AG08396 (cell line): ENCODE measurements around the gene LAIR1.
"Not testable (repeated sequence)": the region's sequence is repeated elsewhere in the genome, so short reads cannot be mapped to it uniquely, and the experiment has no call there.

Experiments
- DNase-seq: peaks from one replicate; pipeline ENCODE4 v3.0.0; 2012; ENCODE audit warnings: low spot score, mixed read lengths

Gene LAIR1

GRCh38 chr19:54376610-54377285 lies 12.0 kb upstream of the LAIR1 start:
- no peak for DNase-seq

GRCh38 chr19:54375181-54375938 lies 10.6 kb upstream of the LAIR1 start:
- not testable (repeated sequence) for DNase-seq

- DNase-seq: no peak
These were observed 9.3 kb upstream of the LAIR1 start for GRCh38 chr19:54373781-54374631.

- DNase-seq: not testable (repeated sequence)
These were observed 6.7 kb upstream of the LAIR1 start for GRCh38 chr19:54371453-54371852.

GRCh38 chr19:54370434-54370796 lies 5.7 kb upstream of the LAIR1 start:
- DNase-seq: not testable (repeated sequence)

- not testable (repeated sequence) for DNase-seq
These were observed 5.1 kb upstream of the LAIR1 start for GRCh38 chr19:54369688-54370433.

- DNase-seq: no peak
These were observed 4.5 kb upstream of the LAIR1 start for GRCh38 chr19:54369082-54369687.

GRCh38 chr19:54366811-54367210 lies 2.1 kb upstream of the LAIR1 start:
- no peak for DNase-seq

- not testable (repeated sequence) for DNase-seq
These were observed 1.1 kb upstream of the LAIR1 start for GRCh38 chr19:54365798-54366197.

GRCh38 chr19:54361680-54362422 lies 2.9 kb downstream of the LAIR1 start:
- not testable (repeated sequence) for DNase-seq

GRCh38 chr19:54359149-54359820 lies 5.4 kb downstream of the LAIR1 start:
- DNase-seq: not testable (repeated sequence)

GRCh38 chr19:54357381-54357780 lies 7.3 kb downstream of the LAIR1 start:
- DNase-seq: no peak

- no peak for DNase-seq
These were observed 8.2 kb downstream of the LAIR1 start for GRCh38 chr19:54356444-54357056.

GRCh38 chr19:54355675-54356074 lies 9.1 kb downstream of the LAIR1 start:
- no peak for DNase-seq

GRCh38 chr19:54354761-54355160 lies 10.0 kb downstream of the LAIR1 start:
- DNase-seq: no peak

GRCh38 chr19:54352546-54352945 lies 12.2 kb downstream of the LAIR1 start:
- DNase-seq: no peak

GRCh38 chr19:54352041-54352440 lies 12.7 kb downstream of the LAIR1 start:
- no peak for DNase-seq

GRCh38 chr19:54351474-54351873 lies 13.3 kb downstream of the LAIR1 start:
- no peak for DNase-seq

GRCh38 chr19:54345938-54346386 lies 18.8 kb downstream of the LAIR1 start:
- DNase-seq: no peak

- DNase-seq: no peak
These were observed 20.9 kb downstream of the LAIR1 start for GRCh38 chr19:54343868-54344267.
